ENCODE data around the gene XXYLT1. TPM values are rescaled to one million over a fixed set of nuclear protein-coding genes. Genes with fewer than 3 reads are reported as not detected.
A peak's percentile ranks its signal among the peaks of the same experiment; 100 is the strongest.

Gene XXYLT1
- total and polyA plus RNA-seq, 2 of the 4 experiments (the other 2 are of a cell fraction): 14.7 to 18.1 TPM

- no peak overlapping the region for H3K14ac ChIP-seq (replicated peaks; ENCODE audit: low read depth, low read length)
- intact Hi-C loops (cut with micrococcal nuclease) (no loop called here), in situ Hi-C loops (cut with MboI; ENCODE audit: low sequenced_read_pairs) (no loop called here), dilution Hi-C loops (cut with HindIII; ENCODE audit: low sequenced_read_pairs, unreplicated experiment) (no loop called here)
- no peak overlapping the region for H4K8ac ChIP-seq (ENCODE audit: low read depth in 2 of 2, low read length in 2 of 2)
- no peaks in the 10 kb centered on the region for H3K36me3 ChIP-seq (ENCODE audit: control insufficient read depth, insufficient read depth, low read length)
- H2BK15ac ChIP-seq (ENCODE audit: low read depth, low read length): no peak overlapping the region
- H3K9ac ChIP-seq (ENCODE audit: low read depth, low read length): no peak overlapping the region
- POLR2A ChIA-PET (ENCODE audit: unreplicated experiment): no interaction called here
- H3K27ac ChIP-seq (ENCODE audit: insufficient read depth, low read length): no peak overlapping the region
- no peak overlapping the region for H3K4me2 ChIP-seq (ENCODE audit: low read depth, low read length)
- H3K9me1 ChIP-seq (ENCODE audit: insufficient read depth, low read length): no peaks in the 10 kb centered on the region
- H3K4ac ChIP-seq (ENCODE audit: low read depth, low read length): no peak overlapping the region
- H3K4me3 ChIP-seq (ENCODE audit: insufficient read depth, low read depth, low read length): no peak overlapping the region
- no peaks in the 10 kb centered on the region for H3K9me3 ChIP-seq (ENCODE audit: control insufficient read depth, insufficient read depth, low read length)
- TF ChIP-seq FOS (IDR thresholded peaks at IDR 0.05; ENCODE audit: low read depth, low read length) (no peak), RCOR1 (IDR thresholded peaks at IDR 0.05; ENCODE audit: insufficient replicate concordance, low read length) (no peak), MAZ (IDR thresholded peaks at IDR 0.05; ENCODE audit: borderline replicate concordance, low read depth, low read length) (no peak), POLR2A (IDR thresholded peaks at IDR 0.05; ENCODE audit: low read depth, low read length) (no peak), CTCF (conservative IDR thresholded peaks at IDR 0.05; ENCODE audit: low read depth, low read length) (no peak), RFX5 (IDR thresholded peaks at IDR 0.05; ENCODE audit: low read depth, low read length) (no peak), MAFK (IDR thresholded peaks at IDR 0.05; ENCODE audit: low read depth, low read length) (no peak), BHLHE40 (IDR thresholded peaks at IDR 0.05; ENCODE audit: low read depth, low read length) (no peak), CHD1 (IDR thresholded peaks at IDR 0.05; ENCODE audit: low read depth, low read length) (no peak), CEBPB (IDR thresholded peaks at IDR 0.05; ENCODE audit: low read depth, low read length) (no peak)
- H2AK9ac ChIP-seq (replicated peaks; ENCODE audit: low read depth, low read length, poor library complexity): peak overlapping the region; percentile 50
- ATAC-seq (ENCODE audit: low read depth) (no peak), DNase-seq (no peak)
- H4K5ac ChIP-seq (ENCODE audit: low read depth, low read length): no peak overlapping the region
- peaks cover 51% of the 10 kb centered on the region for H3K27me3 ChIP-seq (ENCODE audit: control insufficient read depth, insufficient read depth, low read length)
- no peak overlapping the region for H2BK5ac ChIP-seq (ENCODE audit: low read depth, low read length, poor library complexity, severe bottlenecking)
- no peaks in the 10 kb centered on the region for H4K20me1 ChIP-seq (ENCODE audit: insufficient read depth, low read length)
- CTCF ChIA-PET: no interaction called here
- H2AFZ ChIP-seq (replicated peaks; ENCODE audit: low read length, poor library complexity): no peak overlapping the region
- no peak overlapping the region for H3K56ac ChIP-seq (ENCODE audit: extremely low read depth, insufficient read depth, low read length)
- H2BK20ac ChIP-seq (ENCODE audit: low read depth, low read length): no peak overlapping the region
- H2BK120ac ChIP-seq (ENCODE audit: low read depth, low read length): no peak overlapping the region
- H4K91ac ChIP-seq (ENCODE audit: insufficient read depth, low read depth, low read length): no peak overlapping the region
- H3K79me1 ChIP-seq (ENCODE audit: low read depth in 1 of 2, low read length in 2 of 2): no peaks in the 10 kb centered on the region
- H3K4me1 ChIP-seq (ENCODE audit: control insufficient read depth, insufficient read depth, low read length): no peaks in the 10 kb centered on the region
- no peak overlapping the region for H2AK5ac ChIP-seq (ENCODE audit: low read depth, low read length)
- no CpG with 5 or more reads among the region's 12 CpGs for WGBS, 2 experiments (ENCODE audit: extremely low coverage in 2 of 2, insufficient read length in 1 of 2)
- no peak overlapping the region for H3K23ac ChIP-seq (ENCODE audit: low read depth, low read length)
- no TSS peak for BruUV-seq (replicated peaks)
- H3K18ac ChIP-seq (ENCODE audit: low read depth, low read length): no peak overlapping the region
Measured at GRCh38 chr3:195043607-195044339, 227.2 kb downstream of the XXYLT1 start.

Measured in IMR-90 (cell line).